HFFc6 (cell line): ENCODE results near the gene PATL1. TPM values are rescaled to one million over a fixed set of nuclear protein-coding genes. Genes with fewer than 3 reads are reported as not detected.

Experiments
- DNase-seq: peaks from one replicate; pipeline ENCODE4 v3.0.0-alpha.2; 2018
- H3K27ac Mint-ChIP-seq: 2 replicates; pipeline ENCODE4 v1.8.0; 2020; ENCODE audit warnings: mild to moderate bottlenecking, mixed read lengths
- H3K27me3 Mint-ChIP-seq: 2 replicates; pipeline ENCODE4 v1.8.0; 2021; ENCODE audit warnings: mild to moderate bottlenecking, moderate library complexity, mixed read lengths; ENCODE audit not compliant: insufficient read depth
- H3K36me3 Mint-ChIP-seq: 2 replicates; pipeline ENCODE4 v1.8.0; 2021; ENCODE audit warnings: low read depth, mixed read lengths
- H3K4me1 Mint-ChIP-seq: 2 replicates; pipeline ENCODE4 v1.8.0; 2020; ENCODE audit warnings: low read depth, mixed read lengths
- H3K4me3 Mint-ChIP-seq: 2 replicates; pipeline ENCODE4 v1.8.0; 2020; ENCODE audit warnings: mild to moderate bottlenecking, moderate library complexity, mixed read lengths
- H3K9me3 Mint-ChIP-seq: 2 replicates; pipeline ENCODE4 v1.8.0; 2020; ENCODE audit warnings: mild to moderate bottlenecking, mixed read lengths
- microRNA-seq: library from miRNA; unstranded; fragments of <30 nt; microRNA quantifications from one replicate; pipeline ENCODE4, GENCODE V29; 2019
- total RNA-seq, 6 experiments: library from RNA; stranded (reverse); fragmentation: NEBNext Ultra II Directional; extraction: Animal tissue kit (Norgen Biotek cat#: 25700); gene quantifications; 2 replicates in 1 of 6; 3 replicates in 5 of 6; pipeline ENCODE4 v1.2.3, GENCODE V29; 2021
- TF ChIP-seq, protein P1 (sequence below): fragments of 200-600 bp; sonication (generic); IDR thresholded peaks from 2 replicates; pipeline ENCODE4 v1.5.0; 2021; ENCODE audit warnings: antibody characterized with exemption, mild to moderate bottlenecking

Gene PATL1
- total RNA-seq, 6 experiments from 2014 or later = 29.0 to 40.3 (median 35.2) TPM

DNA sequence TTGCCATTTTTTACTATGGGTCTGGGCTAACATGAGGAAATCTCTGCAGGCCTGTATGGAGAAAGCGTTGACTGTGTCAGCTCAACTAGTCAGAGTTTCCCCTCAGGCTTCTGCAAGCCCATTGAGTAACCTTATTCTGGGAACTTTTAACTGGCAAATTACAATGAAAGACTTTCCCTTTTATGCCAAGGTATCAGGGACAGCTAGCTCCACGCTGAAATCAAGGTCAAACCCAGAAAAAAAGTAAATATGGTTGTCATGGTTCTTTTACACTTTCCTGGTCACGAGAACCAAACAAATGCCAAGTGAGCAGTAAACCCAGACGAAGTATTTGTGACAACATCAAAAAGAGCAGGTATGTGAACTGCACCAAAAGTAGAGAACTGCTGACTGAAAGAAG, 67.0 kb downstream of the PATL1 start:
- H3K9me3 Mint-ChIP-seq = no peaks in the 10 kb centered on the region
- H3K27ac Mint-ChIP-seq = no peak overlapping the region
- H3K4me3 Mint-ChIP-seq = no peak overlapping the region
- DNase-seq = no peak
- H3K27me3 Mint-ChIP-seq = no peaks in the 10 kb centered on the region
- H3K4me1 Mint-ChIP-seq = no peaks in the 10 kb centered on the region
- TF ChIP-seq, protein P1, sequence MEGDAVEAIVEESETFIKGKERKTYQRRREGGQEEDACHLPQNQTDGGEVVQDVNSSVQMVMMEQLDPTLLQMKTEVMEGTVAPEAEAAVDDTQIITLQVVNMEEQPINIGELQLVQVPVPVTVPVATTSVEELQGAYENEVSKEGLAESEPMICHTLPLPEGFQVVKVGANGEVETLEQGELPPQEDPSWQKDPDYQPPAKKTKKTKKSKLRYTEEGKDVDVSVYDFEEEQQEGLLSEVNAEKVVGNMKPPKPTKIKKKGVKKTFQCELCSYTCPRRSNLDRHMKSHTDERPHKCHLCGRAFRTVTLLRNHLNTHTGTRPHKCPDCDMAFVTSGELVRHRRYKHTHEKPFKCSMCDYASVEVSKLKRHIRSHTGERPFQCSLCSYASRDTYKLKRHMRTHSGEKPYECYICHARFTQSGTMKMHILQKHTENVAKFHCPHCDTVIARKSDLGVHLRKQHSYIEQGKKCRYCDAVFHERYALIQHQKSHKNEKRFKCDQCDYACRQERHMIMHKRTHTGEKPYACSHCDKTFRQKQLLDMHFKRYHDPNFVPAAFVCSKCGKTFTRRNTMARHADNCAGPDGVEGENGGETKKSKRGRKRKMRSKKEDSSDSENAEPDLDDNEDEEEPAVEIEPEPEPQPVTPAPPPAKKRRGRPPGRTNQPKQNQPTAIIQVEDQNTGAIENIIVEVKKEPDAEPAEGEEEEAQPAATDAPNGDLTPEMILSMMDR = no peak
- H3K36me3 Mint-ChIP-seq = peaks cover 62% of the 10 kb centered on the region

DNA sequence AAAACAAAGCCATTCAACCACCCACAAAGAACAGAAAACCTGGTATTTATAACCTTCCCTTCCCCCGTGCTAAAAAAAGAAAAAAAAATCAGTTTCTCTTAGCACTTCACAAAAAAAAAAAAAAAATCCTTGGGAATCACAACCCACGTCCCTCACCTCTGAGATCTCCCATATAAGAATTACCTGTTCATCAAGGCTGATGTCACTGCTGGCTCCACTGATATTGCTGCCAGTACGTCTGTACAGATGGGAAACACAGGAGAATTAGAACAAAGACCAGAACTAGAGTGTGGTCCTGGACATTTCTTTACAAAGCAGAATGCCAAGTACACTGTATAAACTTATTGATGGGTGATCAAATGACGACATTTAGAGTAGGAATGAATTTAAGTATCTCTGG, 68.2 kb downstream of the PATL1 start:
- Mint-ChIP-seq H3K9me3 (no peaks in the 10 kb centered on the region), H3K4me1 (no peaks in the 10 kb centered on the region), H3K27ac (no peak overlapping the region), H3K36me3 (peaks cover 61% of the 10 kb centered on the region), H3K4me3 (no peak overlapping the region), H3K27me3 (no peaks in the 10 kb centered on the region)
- DNase-seq = no peak
- TF ChIP-seq, protein P1 = no peak

DNA sequence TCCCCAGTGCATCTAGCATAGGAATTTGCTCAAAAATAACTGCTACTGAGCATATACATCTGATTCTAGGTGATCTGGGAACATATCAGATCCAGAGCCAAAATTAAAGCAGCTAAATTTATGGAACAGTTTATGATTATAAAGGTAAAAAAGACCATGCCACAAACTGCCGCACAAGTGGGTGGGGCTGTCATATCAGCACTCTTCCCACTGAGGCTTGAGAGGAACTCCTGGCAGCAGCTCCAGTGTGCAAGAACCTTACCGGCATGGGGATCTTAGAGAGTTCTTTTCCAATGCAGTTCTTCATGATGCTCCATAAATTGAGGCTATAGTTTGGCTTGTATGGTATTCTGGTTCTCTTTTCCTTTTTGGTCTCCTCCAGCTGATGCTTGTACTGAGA, 68.6 kb downstream of the PATL1 start:
- TF ChIP-seq, protein P1 = no peak
- H3K27me3 Mint-ChIP-seq = no peaks in the 10 kb centered on the region
- DNase-seq = no peak
- H3K4me1 Mint-ChIP-seq = no peaks in the 10 kb centered on the region
- no peaks in the 10 kb centered on the region for H3K9me3 Mint-ChIP-seq
- no peak overlapping the region for H3K27ac Mint-ChIP-seq
- H3K4me3 Mint-ChIP-seq = no peak overlapping the region
- H3K36me3 Mint-ChIP-seq = peaks cover 61% of the 10 kb centered on the region

DNA sequence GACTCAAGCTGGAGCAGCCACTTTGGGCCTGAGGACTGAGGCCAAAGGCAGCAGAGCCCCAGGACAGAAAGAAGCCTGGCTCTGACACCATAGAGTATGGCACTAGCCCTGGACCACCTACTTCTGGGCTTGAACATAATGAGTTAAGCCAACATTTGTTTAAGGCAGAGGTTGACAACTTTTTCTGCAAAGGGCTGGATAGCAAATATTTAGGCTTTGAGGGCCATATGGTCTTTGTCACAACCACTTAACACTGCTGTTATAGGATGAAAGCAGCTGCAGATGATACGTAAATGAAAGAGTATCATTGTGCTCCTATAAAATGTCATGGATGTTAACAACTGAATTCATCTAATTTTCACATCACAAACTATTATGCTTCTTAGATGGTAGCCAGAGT, 69.9 kb downstream of the PATL1 start:
- H3K4me1 Mint-ChIP-seq = no peaks in the 10 kb centered on the region
- H3K9me3 Mint-ChIP-seq = no peaks in the 10 kb centered on the region
- no peak overlapping the region for H3K27ac Mint-ChIP-seq
- H3K4me3 Mint-ChIP-seq = no peak overlapping the region
- H3K36me3 Mint-ChIP-seq = peaks cover 65% of the 10 kb centered on the region
- no peaks in the 10 kb centered on the region for H3K27me3 Mint-ChIP-seq
- DNase-seq = no peak
- TF ChIP-seq, protein P1 = no peak

Small RNA genes within 50 kb of the gene (microRNA-seq; reads per million reads assigned to microRNA genes)
- gene MIR3162 = not detected

Other genes with a start within 250 kb of the PATL1 start
- not detected for gene OR5A2, start 242.6 kb downstream of the PATL1 start, total RNA-seq
- gene OR5A1, start 232.6 kb downstream of the PATL1 start, total RNA-seq = not detected
- not detected for gene OR4D6, start 212.1 kb downstream of the PATL1 start, total RNA-seq
- gene OR4D10, start 195.7 kb downstream of the PATL1 start, total RNA-seq = not detected
- not detected for gene OR4D11, start 165.5 kb downstream of the PATL1 start, total RNA-seq
- gene OR4D9, start 157.5 kb downstream of the PATL1 start, total RNA-seq = not detected
- 10 to 100 TPM; 39.0 to 45.6 (median 42.9) TPM for gene OSBP, start 53.3 kb downstream of the PATL1 start, total RNA-seq
- gene OR10V1, start 44.8 kb upstream of the PATL1 start, total RNA-seq = not detected
- 10 to 100 TPM; 17.1 to 23.1 (median 19.0) TPM for gene STX3, start 86.3 kb upstream of the PATL1 start, total RNA-seq
- 10 to 100 TPM; 45.7 to 51.0 (median 48.6) TPM for gene MRPL16, start 141.7 kb upstream of the PATL1 start, total RNA-seq
- gene CBLIF, start 176.5 kb upstream of the PATL1 start, total RNA-seq = not detected
- not detected for gene TCN1, start 197.4 kb upstream of the PATL1 start, total RNA-seq
- gene OOSP3, start 209.7 kb upstream of the PATL1 start, total RNA-seq = not detected